Fibroblast of the aortic adventitia (primary cell): ENCODE measurements around the gene EXOC3. TPM values are rescaled to one million over a fixed set of nuclear protein-coding genes. Genes with fewer than 3 reads are reported as not detected.

Source experiments
- DNase-seq: peaks from one replicate; pipeline ENCODE4 v3.0.0-alpha.2; 2010; ENCODE audit warnings: low read depth
- H3K4me3 ChIP-seq: 2 replicates; pipeline ENCODE4 v1.5.1; 2011; ENCODE audit warnings: low read depth, mild to moderate bottlenecking, control low read depth, low read length, moderate library complexity
- total RNA-seq: library from RNA; depleted of rRNA; stranded (reverse); fragments of >200 nt; gene quantifications from 2 replicates; pipeline ENCODE4 v1.2.3, GENCODE V29; 2012; ENCODE audit warnings: low replicate concordance
- TF ChIP-seq, protein P1 (sequence below): IDR thresholded peaks from 2 replicates; pipeline ENCODE4 v1.5.1; 2011; ENCODE audit warnings: mild to moderate bottlenecking, low read length, control low read depth, inconsistent platforms; ENCODE audit not compliant: insufficient read depth

The EXOC3 gene
- total RNA-seq, 1 donor = 39.8 TPM

- no peak for DNase-seq
- peak overlapping the region; percentile 81 for H3K4me3 ChIP-seq
- TF ChIP-seq, protein P1, sequence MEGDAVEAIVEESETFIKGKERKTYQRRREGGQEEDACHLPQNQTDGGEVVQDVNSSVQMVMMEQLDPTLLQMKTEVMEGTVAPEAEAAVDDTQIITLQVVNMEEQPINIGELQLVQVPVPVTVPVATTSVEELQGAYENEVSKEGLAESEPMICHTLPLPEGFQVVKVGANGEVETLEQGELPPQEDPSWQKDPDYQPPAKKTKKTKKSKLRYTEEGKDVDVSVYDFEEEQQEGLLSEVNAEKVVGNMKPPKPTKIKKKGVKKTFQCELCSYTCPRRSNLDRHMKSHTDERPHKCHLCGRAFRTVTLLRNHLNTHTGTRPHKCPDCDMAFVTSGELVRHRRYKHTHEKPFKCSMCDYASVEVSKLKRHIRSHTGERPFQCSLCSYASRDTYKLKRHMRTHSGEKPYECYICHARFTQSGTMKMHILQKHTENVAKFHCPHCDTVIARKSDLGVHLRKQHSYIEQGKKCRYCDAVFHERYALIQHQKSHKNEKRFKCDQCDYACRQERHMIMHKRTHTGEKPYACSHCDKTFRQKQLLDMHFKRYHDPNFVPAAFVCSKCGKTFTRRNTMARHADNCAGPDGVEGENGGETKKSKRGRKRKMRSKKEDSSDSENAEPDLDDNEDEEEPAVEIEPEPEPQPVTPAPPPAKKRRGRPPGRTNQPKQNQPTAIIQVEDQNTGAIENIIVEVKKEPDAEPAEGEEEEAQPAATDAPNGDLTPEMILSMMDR = no peak
Observed at GRCh38 chr5:470961-471749, 28.2 kb downstream of the EXOC3 start.

- DNase-seq = peak; percentile 3
- TF ChIP-seq, protein P1 = no peak
- peak overlapping the region; percentile 81 for H3K4me3 ChIP-seq
Observed at GRCh38 chr5:471750-472058, 28.7 kb downstream of the EXOC3 start.

DNA sequence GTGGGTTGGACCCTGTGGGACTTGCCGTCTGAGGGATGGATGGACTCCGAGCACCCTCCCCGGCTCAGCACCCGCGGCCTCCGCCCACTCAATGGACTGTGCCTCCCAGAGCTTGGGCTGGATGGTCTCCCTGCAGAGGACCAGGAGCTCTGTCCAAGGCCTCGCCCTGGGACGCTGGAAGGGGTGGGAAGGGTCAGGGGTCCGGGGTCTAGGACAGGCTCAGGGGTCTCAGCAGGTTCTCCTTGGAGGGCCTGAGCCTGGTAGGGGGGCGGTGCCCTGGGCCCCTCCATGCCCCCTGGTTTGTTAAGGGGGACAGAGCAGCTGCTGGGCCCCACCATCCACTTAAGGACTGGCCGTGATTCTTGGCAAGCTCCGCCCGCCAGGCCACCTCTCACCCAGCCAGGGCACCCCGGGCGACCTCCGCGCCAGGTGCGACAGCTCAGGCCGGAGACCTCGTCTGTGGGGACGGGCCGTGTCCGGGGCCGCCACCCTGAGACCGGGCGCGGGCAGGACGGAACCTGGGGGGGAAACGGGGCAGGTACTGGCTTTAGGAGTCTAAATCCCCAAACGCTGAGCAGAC is 29.2 kb downstream of the EXOC3 start:
- DNase-seq = peak; percentile 13
- H3K4me3 ChIP-seq = peak overlapping the region; percentile 81
- TF ChIP-seq, protein P1 = no peak

DNA sequence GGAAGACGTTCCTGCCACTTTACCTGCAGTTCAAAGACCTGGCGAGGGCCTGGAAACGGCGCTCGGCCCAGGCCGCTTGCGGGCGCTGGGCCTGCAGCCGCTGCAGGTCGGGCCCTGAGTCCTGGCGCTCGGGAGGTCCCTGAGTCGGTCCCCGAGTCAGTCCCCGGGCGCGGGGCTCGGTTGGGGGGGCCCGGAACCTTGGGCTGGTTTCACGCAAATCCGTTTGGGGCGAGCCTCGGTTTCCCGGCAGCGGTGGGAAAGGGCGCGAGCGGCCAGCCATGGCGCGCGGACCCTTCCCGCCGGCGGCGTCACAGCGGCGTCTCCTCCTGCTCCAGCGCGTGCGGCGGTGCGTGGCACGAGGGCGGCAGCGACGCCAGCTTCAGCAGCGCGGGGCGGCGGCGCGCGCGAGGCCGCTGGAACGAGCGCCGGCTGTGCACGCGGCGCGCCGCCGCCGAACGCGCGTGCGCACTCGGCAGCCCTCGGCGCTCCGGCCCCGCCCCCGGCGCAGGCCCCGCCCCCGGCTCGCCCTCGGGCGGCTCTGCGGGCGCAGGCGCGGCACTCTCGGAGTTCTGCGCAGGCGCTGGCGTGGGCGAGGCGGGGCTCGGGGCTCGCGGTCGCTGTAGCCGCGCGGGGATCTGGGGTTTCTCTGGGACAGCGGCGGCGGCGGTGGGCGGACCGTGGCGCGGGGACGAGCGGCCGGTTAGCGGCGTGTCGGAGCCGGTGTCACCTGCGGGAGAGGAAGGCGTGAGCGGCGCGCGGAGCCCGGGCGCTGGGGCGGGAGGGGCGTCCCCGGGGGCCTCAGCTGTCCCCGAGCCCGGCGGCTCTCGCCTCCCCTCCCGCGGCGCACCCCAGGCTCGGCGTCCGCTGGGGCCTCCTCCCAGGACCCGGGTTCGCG is 29.9 kb downstream of the EXOC3 start:
- DNase-seq = peak; percentile 71
- TF ChIP-seq, protein P1 = no peak
- peak overlapping the region; percentile 81 for H3K4me3 ChIP-seq

DNA sequence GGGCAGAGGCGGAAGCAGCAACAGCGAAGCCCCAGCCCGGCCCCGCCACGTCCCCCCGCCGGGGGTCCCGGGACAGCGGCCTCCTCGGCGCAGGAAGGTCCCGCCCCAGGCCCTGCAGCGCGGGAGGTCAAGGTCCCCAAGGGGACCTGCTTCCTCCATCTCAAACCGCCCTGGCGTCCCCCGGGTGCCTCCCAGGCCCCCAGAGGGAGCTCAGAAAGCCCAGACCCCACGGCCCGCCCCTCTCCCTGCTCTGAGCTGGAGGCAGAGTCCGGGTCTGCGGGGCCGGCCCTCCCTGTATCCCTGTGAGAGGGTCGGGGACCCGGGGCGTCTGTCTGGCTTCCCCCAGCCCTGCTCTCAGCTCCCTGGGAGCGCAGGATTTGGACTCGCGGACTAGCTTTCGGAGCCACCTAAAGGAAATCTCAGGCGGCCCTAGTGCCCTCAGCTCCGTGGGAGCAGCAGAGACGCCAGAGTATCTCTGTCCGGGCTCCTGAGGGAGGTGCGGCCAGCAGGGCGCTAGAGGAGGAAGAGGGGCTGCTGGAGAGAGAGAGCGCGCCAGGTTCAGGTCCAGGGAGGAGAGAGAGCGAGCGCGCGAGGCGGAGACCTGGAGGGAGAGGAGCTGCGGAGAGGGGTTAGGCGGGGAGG is 30.7 kb downstream of the EXOC3 start:
- TF ChIP-seq, protein P1 = no peak
- peak; percentile 43 for DNase-seq
- H3K4me3 ChIP-seq = peak overlapping the region; percentile 76

- peak; percentile 18 for DNase-seq
- H3K4me3 ChIP-seq = peak overlapping the region; percentile 76
Observed at GRCh38 chr5:474232-474839, 31.4 kb downstream of the EXOC3 start.
